OCI-LY3 (cell line): ENCODE results near the gene ZNF497.

Experiments used
- H2AFZ ChIP-seq: fragments of 200-600, 300-600 bp; shearing (Covaris generic); 2 replicates; pipeline ENCODE4 v1.6.0; 2014; ENCODE audit warnings: antibody characterized with exemption, low read depth, low read length
- H3K27ac ChIP-seq: fragments of 200-600, 300-600 bp; sonication (generic); 2 replicates; pipeline ENCODE4 v1.5.1; 2014; ENCODE audit warnings: mild to moderate bottlenecking, low read length, moderate library complexity, mixed read lengths
- H3K27me3 ChIP-seq: fragments of 200-600, 300-600 bp; sonication (generic); 2 replicates; pipeline ENCODE4 v1.6.1; 2014; ENCODE audit warnings: low read depth, low read length, mixed read lengths
- H3K36me3 ChIP-seq: fragments of 200-600, 300-600 bp; sonication (generic); replicated peaks from 2 replicates; pipeline ENCODE3; 2014; ENCODE audit warnings: low read depth, low read length, mixed read lengths
- H3K4me1 ChIP-seq: fragments of 300-600, 200-600 bp; sonication (generic); 2 replicates; pipeline ENCODE4 v1.6.1; 2014; ENCODE audit warnings: low read length, mixed read lengths
- H3K4me2 ChIP-seq: fragments of 200-600, 300-600 bp; sonication (generic); 2 replicates; pipeline ENCODE4 v1.6.1; 2014; ENCODE audit warnings: low read length, mixed read lengths
- H3K4me3 ChIP-seq: fragments of 300-600, 200-600 bp; sonication (generic); 2 replicates; pipeline ENCODE4 v1.5.1; 2014; ENCODE audit warnings: antibody characterized with exemption, mild to moderate bottlenecking, low read length, moderate library complexity
- H3K79me2 ChIP-seq: fragments of 300-600, 200-600 bp; shearing (Covaris generic); 2 replicates; pipeline ENCODE4 v1.6.1; 2014; ENCODE audit warnings: mild to moderate bottlenecking, low read length, mixed read lengths
- H3K9ac ChIP-seq: fragments of 300-600, 200-600 bp; shearing (Covaris generic); 2 replicates; pipeline ENCODE4 v1.6.0; 2014; ENCODE audit warnings: mild to moderate bottlenecking, low read length, moderate library complexity
- H3K9me3 ChIP-seq: fragments of 200-600, 300-600 bp; shearing (Covaris generic); 2 replicates; pipeline ENCODE4 v1.6.1; 2014; ENCODE audit warnings: low read length, mixed read lengths; ENCODE audit not compliant: insufficient read depth
- H4K20me1 ChIP-seq: fragments of 200-600, 300-600 bp; sonication (generic); 2 replicates; pipeline ENCODE4 v1.6.1; 2016; ENCODE audit warnings: low read length, mixed read lengths; ENCODE audit not compliant: insufficient read depth
- EZH2phosphoT487 ChIP-seq: fragments of 200-600 bp; shearing (Covaris generic); IDR thresholded peaks from 2 replicates; pipeline ENCODE4 v1.6.1; 2018; ENCODE audit warnings: antibody characterized with exemption, mixed run types, low read depth
- TF ChIP-seq, protein P1 (sequence below): fragments of 200-600, 300-600 bp; sonication (generic); IDR thresholded peaks from 2 replicates; pipeline ENCODE4 v1.5.1; 2014; ENCODE audit warnings: antibody characterized with exemption, low read length, low read depth

ZNF497 gene

DNA sequence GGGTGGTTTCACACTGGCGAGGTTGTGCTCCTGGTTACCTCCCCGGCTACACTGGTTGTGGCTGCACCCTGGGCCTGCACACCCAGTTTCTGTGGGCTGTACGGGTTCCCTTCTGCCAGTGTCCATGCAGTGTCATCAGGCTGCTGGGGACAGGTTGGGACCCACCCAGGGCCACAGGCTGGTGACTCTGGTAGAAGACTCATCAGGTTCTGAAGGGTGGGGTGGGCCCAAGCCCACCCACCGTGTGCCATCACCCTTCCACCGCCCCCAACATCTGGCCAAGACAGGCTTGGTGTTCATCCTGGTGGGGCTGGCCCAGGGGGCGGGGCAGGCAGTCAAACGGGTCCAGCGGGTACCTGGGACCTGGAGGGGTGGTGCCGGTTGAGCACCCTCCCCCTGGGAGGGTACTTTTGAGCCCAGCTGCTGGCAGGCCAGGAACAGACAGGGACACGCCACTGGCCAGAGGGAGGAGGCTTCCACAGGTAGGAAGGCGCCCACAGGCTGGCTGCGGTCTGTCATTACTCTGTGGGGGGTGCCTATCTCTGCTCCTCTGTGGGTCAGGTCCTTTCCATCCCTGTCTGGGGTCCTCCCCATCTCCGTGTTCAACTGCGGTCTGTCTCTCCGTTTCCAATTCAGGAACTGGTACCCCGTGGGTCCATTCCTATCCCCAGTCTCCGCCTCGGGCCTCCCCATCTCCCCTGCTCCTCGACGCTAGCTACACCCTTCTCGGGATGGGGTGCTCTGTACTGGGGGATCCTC is 32.8 kb upstream of the ZNF497 start, which contains the start of gene RNF225:
RNF225 (plus strand) TSS at position 437 of the 759 bp plus-strand sequence. CDS start 434 bp downstream, outside the sequence.
- H2AFZ ChIP-seq, result no peak within 1 kb of the TSS
- TF ChIP-seq EZH2phosphoT487, result no peak
- TF ChIP-seq, protein P1, sequence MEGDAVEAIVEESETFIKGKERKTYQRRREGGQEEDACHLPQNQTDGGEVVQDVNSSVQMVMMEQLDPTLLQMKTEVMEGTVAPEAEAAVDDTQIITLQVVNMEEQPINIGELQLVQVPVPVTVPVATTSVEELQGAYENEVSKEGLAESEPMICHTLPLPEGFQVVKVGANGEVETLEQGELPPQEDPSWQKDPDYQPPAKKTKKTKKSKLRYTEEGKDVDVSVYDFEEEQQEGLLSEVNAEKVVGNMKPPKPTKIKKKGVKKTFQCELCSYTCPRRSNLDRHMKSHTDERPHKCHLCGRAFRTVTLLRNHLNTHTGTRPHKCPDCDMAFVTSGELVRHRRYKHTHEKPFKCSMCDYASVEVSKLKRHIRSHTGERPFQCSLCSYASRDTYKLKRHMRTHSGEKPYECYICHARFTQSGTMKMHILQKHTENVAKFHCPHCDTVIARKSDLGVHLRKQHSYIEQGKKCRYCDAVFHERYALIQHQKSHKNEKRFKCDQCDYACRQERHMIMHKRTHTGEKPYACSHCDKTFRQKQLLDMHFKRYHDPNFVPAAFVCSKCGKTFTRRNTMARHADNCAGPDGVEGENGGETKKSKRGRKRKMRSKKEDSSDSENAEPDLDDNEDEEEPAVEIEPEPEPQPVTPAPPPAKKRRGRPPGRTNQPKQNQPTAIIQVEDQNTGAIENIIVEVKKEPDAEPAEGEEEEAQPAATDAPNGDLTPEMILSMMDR, result no peak
- H3K36me3 ChIP-seq, result peaks cover 51% of the 10 kb centered on the region
- H3K9ac ChIP-seq, result no peak within 1 kb of the TSS
- peaks cover 29% of the 10 kb centered on the region for H3K79me2 ChIP-seq
- no peak within 1 kb of the TSS for H3K4me2 ChIP-seq
- no peak within 1 kb of the TSS for H3K4me3 ChIP-seq
- H3K4me1 ChIP-seq, result peaks cover under 1% of the 10 kb centered on the region; the same call in 1 of the 2 replicates
- no peak within 1 kb of the TSS for H3K27ac ChIP-seq
- H4K20me1 ChIP-seq, result peaks cover 46% of the 10 kb centered on the region
- H3K9me3 ChIP-seq, result no peaks in the 10 kb centered on the region
- no peaks in the 10 kb centered on the region for H3K27me3 ChIP-seq

DNA sequence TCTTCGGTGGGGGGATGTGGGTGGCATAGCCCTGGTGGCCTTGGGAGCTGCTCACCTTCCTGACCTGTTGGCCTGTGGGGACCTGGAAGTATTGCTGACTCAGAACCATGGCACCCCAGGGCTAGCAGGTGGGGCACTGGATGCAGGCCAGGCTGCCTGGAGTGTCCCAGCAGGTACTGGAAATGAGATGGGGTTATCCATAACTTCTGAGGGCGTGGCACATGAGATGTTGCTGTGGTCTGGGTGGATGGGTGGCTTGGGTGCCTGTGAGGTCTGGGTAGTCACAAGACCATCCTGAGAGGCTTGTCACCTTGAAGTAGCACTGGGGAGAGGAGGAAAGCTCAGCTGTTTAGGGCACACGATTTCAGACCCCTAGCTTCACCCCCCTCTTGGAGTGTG is 32.3 kb upstream of the ZNF497 start:
- Histone ChIP-seq H2AFZ (no peak overlapping the region), H3K4me2 (no peak overlapping the region), H3K27me3 (no peaks in the 10 kb centered on the region), H3K9me3 (no peaks in the 10 kb centered on the region), H3K36me3 (peaks cover 51% of the 10 kb centered on the region), H4K20me1 (peaks cover 46% of the 10 kb centered on the region), H3K9ac (no peak overlapping the region), H3K79me2 (peaks cover 35% of the 10 kb centered on the region), H3K27ac (no peak overlapping the region), H3K4me3 (no peak overlapping the region), H3K4me1 (no peaks in the 10 kb centered on the region)
- TF ChIP-seq, protein P1, result no peak
- TF ChIP-seq EZH2phosphoT487, result no peak

DNA sequence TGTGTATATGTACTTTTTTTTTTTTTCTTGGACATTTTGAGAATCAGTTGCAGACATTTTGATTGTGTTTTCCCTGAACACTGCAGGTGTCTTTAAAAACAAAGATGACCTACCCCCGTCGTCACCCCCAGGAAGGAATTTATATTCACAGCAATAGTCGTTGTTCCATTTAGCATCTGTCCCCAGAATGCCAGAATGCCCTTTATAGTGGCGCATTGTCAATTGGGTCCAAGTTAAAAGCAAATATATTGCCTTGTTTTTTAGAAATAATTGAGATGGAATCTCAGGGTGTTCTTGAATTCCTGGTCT is 31.1 kb upstream of the ZNF497 start:
- Histone ChIP-seq H3K4me3 (no peak overlapping the region), H3K4me1 (peaks cover 6% of the 10 kb centered on the region), H3K9me3 (no peaks in the 10 kb centered on the region), H3K27me3 (no peaks in the 10 kb centered on the region), H3K9ac (no peak overlapping the region), H3K27ac (no peak overlapping the region), H3K4me2 (no peak overlapping the region), H3K79me2 (peaks cover 46% of the 10 kb centered on the region), H2AFZ (no peak overlapping the region), H3K36me3 (peaks cover 57% of the 10 kb centered on the region), H4K20me1 (peaks cover 52% of the 10 kb centered on the region)
- TF ChIP-seq, protein P1, result no peak
- no peak for TF ChIP-seq EZH2phosphoT487

DNA sequence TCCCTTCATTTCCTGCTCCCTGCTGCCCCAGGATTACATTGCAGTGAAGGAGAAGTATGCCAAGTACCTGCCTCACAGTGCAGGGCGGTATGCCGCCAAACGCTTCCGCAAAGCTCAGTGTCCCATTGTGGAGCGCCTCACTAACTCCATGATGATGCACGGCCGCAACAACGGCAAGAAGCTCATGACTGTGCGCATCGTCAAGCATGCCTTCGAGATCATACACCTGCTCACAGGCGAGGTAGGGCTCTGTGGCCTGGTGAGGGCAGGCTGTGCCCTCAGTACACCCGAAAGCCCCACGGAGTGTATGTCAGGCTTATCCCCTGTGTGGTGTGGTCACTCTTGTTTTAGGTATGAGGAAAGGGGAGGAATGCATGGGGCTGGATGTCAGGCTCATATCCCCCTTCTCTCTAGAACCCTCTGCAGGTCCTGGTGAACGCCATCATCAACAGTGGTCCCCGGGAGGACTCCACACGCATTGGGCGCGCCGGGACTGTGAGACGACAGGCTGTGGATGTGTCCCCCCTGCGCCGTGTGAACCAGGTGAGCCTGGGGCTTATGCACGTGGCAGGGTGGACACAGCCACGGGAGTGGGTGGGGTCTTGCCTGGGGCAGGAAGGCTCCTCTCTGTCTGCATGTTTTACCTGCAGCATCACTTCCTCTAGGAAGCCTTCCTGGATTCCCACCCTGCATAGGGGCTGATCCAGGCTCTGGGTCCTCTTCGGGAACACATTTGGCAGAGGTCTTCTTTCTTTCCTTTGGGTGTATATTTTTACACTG is 30.6 kb upstream of the ZNF497 start:
- Histone ChIP-seq H3K27me3 (no peaks in the 10 kb centered on the region), H4K20me1 (peaks cover 56% of the 10 kb centered on the region), H2AFZ (no peak overlapping the region), H3K36me3 (peaks cover 61% of the 10 kb centered on the region), H3K4me2 (no peak overlapping the region), H3K27ac (no peak overlapping the region), H3K79me2 (peaks cover 51% of the 10 kb centered on the region), H3K9me3 (no peaks in the 10 kb centered on the region), H3K4me1 (peaks cover 11% of the 10 kb centered on the region), H3K9ac (no peak overlapping the region), H3K4me3 (no peak overlapping the region)
- TF ChIP-seq, protein P1, result no peak
- no peak for TF ChIP-seq EZH2phosphoT487
